Endothelial cell of umbilical vein (primary cell): ENCODE results near the gene WNT16. TPM values are rescaled to one million over a fixed set of nuclear protein-coding genes. Genes with fewer than 3 reads are reported as not detected.

Source experiments
- BruUV-seq: library from RNA; stranded (reverse); fragments of 400-500 nt; replicated peaks from 2 replicates; lab custom pipeline; 2021; lab: Mats Ljungman, UMichigan
- CTCF ChIA-PET: fragments of 300-600, 350-600 bp; sonication (Branson Sonifier 250); formaldehyde crosslinking; loops from one replicate; lab custom pipeline; 2021; ENCODE audit warnings: antibody characterized with exemption, inconsistent platforms; lab: Charles Lee
- POLR2A ChIA-PET: fragments of 300-600, 350-600 bp; sonication (Branson Sonifier 250); formaldehyde crosslinking; loops from one replicate; lab custom pipeline; 2021; ENCODE audit warnings: antibody characterized with exemption, inconsistent platforms; lab: Charles Lee
- DNase-seq: peaks from one replicate; pipeline ENCODE4 v3.0.0-alpha.2; 2011; ENCODE audit warnings: low read depth, low spot score
- FAIRE-seq: peaks from 2 replicates; lab custom pipeline; 2011; peaks lifted over from hg19 to GRCh38; lab: Jason Lieb, UNC
- H2AFZ ChIP-seq: 2 replicates; pipeline ENCODE4 v1.6.0; 2012; ENCODE audit warnings: low read depth, low read length, control low read depth, inconsistent platforms
- H3K27ac ChIP-seq: 2 replicates; pipeline ENCODE4 v1.5.1; 2011; ENCODE audit warnings: low read depth, mild to moderate bottlenecking, control low read depth, low read length, moderate library complexity; ENCODE audit not compliant: insufficient read depth
- H3K27me3 ChIP-seq, 2 experiments: 2 replicates each; pipeline versions ENCODE4 v1.6.0 to v1.6.1; 2011; ENCODE audit warnings: low read length in 2 of 2, mixed read lengths in 1 of 2; ENCODE audit not compliant: control insufficient read depth in 2 of 2, insufficient read depth in 2 of 2
- H3K36me3 ChIP-seq, 2 experiments: 2 replicates in 1 of 2; 3 replicates in 1 of 2; pipeline ENCODE4 v1.5.1; 2011; ENCODE audit warnings: low read length in 2 of 2, mild to moderate bottlenecking in 1 of 2, moderate library complexity in 1 of 2; ENCODE audit not compliant: control insufficient read depth in 2 of 2, insufficient read depth in 2 of 2; ENCODE audit errors: extremely low read depth in 1 of 2
- H3K4me1 ChIP-seq: 3 replicates; pipeline ENCODE4 v1.5.1; 2011; ENCODE audit warnings: mild to moderate bottlenecking, low read length; ENCODE audit not compliant: control insufficient read depth, insufficient read depth; ENCODE audit errors: extremely low read depth
- H3K4me2 ChIP-seq: 2 replicates; pipeline ENCODE4 v1.6.1; 2011; ENCODE audit warnings: low read length, control low read depth, mixed read lengths; ENCODE audit not compliant: insufficient read depth
- H3K4me3 ChIP-seq, 3 experiments: fragments of 200-600 bp in 1 of 3; sonication (generic), shearing (Covaris generic) in 1 of 3; replicated peaks in 1 of 3; 2 replicates each; pipeline ENCODE4 v1.5.1; 2011 to 2016; ENCODE audit warnings: control low read depth in 3 of 3, low read length in 3 of 3, mild to moderate bottlenecking in 2 of 3, inconsistent platforms in 1 of 3, low read depth in 1 of 3, moderate library complexity in 1 of 3; ENCODE audit not compliant: insufficient read depth in 1 of 3
- H3K79me2 ChIP-seq: 2 replicates; pipeline ENCODE4 v1.6.0; 2012; ENCODE audit warnings: low read length, inconsistent platforms; ENCODE audit not compliant: control insufficient read depth, insufficient read depth
- H3K9ac ChIP-seq: replicated peaks from 2 replicates; pipeline ENCODE3; 2011; ENCODE audit warnings: low read length, control low read depth; ENCODE audit not compliant: insufficient read depth; ENCODE audit errors: extremely low read depth
- H3K9me1 ChIP-seq: replicated peaks from 3 replicates; pipeline ENCODE4 v1.6.0; 2011; ENCODE audit warnings: mild to moderate bottlenecking, low read length; ENCODE audit not compliant: control insufficient read depth, insufficient read depth; ENCODE audit errors: extremely low read depth
- H3K9me3 ChIP-seq: replicated peaks from 2 replicates; pipeline ENCODE4 v1.5.1; 2012; ENCODE audit warnings: low read length, inconsistent platforms; ENCODE audit not compliant: control insufficient read depth, insufficient read depth
- H4K20me1 ChIP-seq: replicated peaks from 2 replicates; pipeline ENCODE3; 2011; ENCODE audit warnings: mild to moderate bottlenecking, low read length; ENCODE audit not compliant: control insufficient read depth, insufficient read depth; ENCODE audit errors: extremely low read depth
- CTCF ChIP-seq, 2 donors: IDR thresholded peaks; 1 replicate in 1 of 2; 2 replicates in 1 of 2; pipeline ENCODE4 v1.5.1; 2011; ENCODE audit warnings: low read length in 2 of 2, mild to moderate bottlenecking in 2 of 2, moderate library complexity in 2 of 2, control low read depth in 1 of 2, inconsistent platforms in 1 of 2, low read depth in 1 of 2; ENCODE audit not compliant: insufficient read depth in 1 of 2; ENCODE audit errors: extremely low read depth in 1 of 2
- EZH2 ChIP-seq: IDR thresholded peaks from 2 replicates; pipeline ENCODE4 v1.6.1; 2012; ENCODE audit warnings: borderline replicate concordance, low read depth, mild to moderate bottlenecking, moderate library complexity, low read length, inconsistent platforms; ENCODE audit not compliant: severe bottlenecking
- FOS ChIP-seq: IDR thresholded peaks from 2 replicates; pipeline ENCODE4 v1.6.1; 2011; ENCODE audit warnings: mild to moderate bottlenecking, low read length, moderate library complexity, borderline replicate concordance; ENCODE audit not compliant: insufficient read depth
- GATA2 ChIP-seq: IDR thresholded peaks from 2 replicates; pipeline ENCODE4 v1.7.0; 2011; ENCODE audit warnings: low read depth, mild to moderate bottlenecking, moderate library complexity, mixed read lengths, low read length; ENCODE audit not compliant: insufficient read length, insufficient read depth
- JUN ChIP-seq: IDR thresholded peaks from 2 replicates; pipeline ENCODE4 v1.6.1; 2011; ENCODE audit warnings: borderline replicate concordance, low read depth; ENCODE audit not compliant: insufficient read length, insufficient read depth
- MAX ChIP-seq: IDR thresholded peaks from 2 replicates; pipeline ENCODE4 v1.6.1; 2011; ENCODE audit not compliant: insufficient read depth, insufficient read length
- MYC ChIP-seq: IDR thresholded peaks from one replicate; pipeline ENCODE4 v1.6.1; 2011; ENCODE audit warnings: mild to moderate bottlenecking, low read depth, low read length
- POLR2A ChIP-seq: IDR thresholded peaks from 2 replicates; pipeline ENCODE4 v1.6.1; 2012; ENCODE audit warnings: low read depth, mild to moderate bottlenecking, control low read depth, low read length
- POLR2AphosphoS5 ChIP-seq: IDR thresholded peaks from 2 replicates; pipeline ENCODE4 v1.6.1; 2012; ENCODE audit warnings: low read depth, mild to moderate bottlenecking, control low read depth, low read length, moderate library complexity; ENCODE audit not compliant: insufficient read depth
- dilution Hi-C: fragments of 300-500 bp; cut with MboI; formaldehyde crosslinking; loops from one replicate; pipeline ENCODE4 v1.15.0; 2019; ENCODE audit warnings: low sequenced_read_pairs; ENCODE audit not compliant: extremely low pct_ligation_motif_present
- intact Hi-C: fragments of 100-400 bp; cut with micrococcal nuclease; formaldehyde crosslinking; loops from one replicate; pipeline ENCODE4 v1.10.0; 2022
- polyA plus RNA-seq, 4 experiments: library from polyadenylated mRNA; depleted of rRNA in 3 of 4; stranded (reverse) in 3 of 4; unstranded in 1 of 4; fragments of >200 nt; gene quantifications; 2 replicates each; pipeline versions ENCODE4 v1.2.1 to v1.2.3, GENCODE V29; 2011 to 2012; ENCODE audit warnings: missing spikeins in 1 of 4
- total RNA-seq: library from RNA; stranded (reverse); gene quantifications from 2 replicates; pipeline ENCODE4 v1.2.3, GENCODE V29; 2021

The WNT16 gene
- total and polyA plus RNA-seq, 2 donors (not counting 3 experiments of a cell fraction or from before 2014, with no cell fraction given): not detected

- BruUV-seq: no TSS peak
- TF ChIP-seq MAX: no peak
- no peak for TF ChIP-seq CTCF (IDR thresholded peaks at IDR 0.05; ENCODE audit: extremely low read depth in 1 of 2, insufficient read depth in 1 of 2, low read depth in 1 of 2, low read length in 2 of 2)
- TF ChIP-seq POLR2A: no peak
- no peak for TF ChIP-seq GATA2
- TF ChIP-seq EZH2: no peak
- no peak for TF ChIP-seq POLR2AphosphoS5
- no peak for TF ChIP-seq MYC
- TF ChIP-seq FOS: no peak
- TF ChIP-seq JUN: no peak
- H3K9ac ChIP-seq: no peak overlapping the region
- no peak for DNase-seq
- no peak overlapping the region for H3K27ac ChIP-seq
- no peaks in the 10 kb centered on the region for H4K20me1 ChIP-seq
- H3K27me3 ChIP-seq: peaks cover 9 to 19% of the 10 kb centered on the region in 2 experiments
- H3K9me1 ChIP-seq: no peaks in the 10 kb centered on the region
- H2AFZ ChIP-seq: no peak overlapping the region
- H3K4me3 ChIP-seq: no peak overlapping the region
- FAIRE-seq: no peak
- ChIA-PET CTCF (no interaction called here), POLR2A (no interaction called here)
- no peaks in the 10 kb centered on the region for H3K79me2 ChIP-seq
- intact Hi-C loops (no loop called here), dilution Hi-C loops (no loop called here)
- H3K9me3 ChIP-seq: no peaks in the 10 kb centered on the region
- no peaks in the 10 kb centered on the region for H3K36me3 ChIP-seq
- H3K4me1 ChIP-seq: peaks cover 6% of the 10 kb centered on the region
- H3K4me2 ChIP-seq: no peak overlapping the region
Observed at GRCh38 chr7:121339082-121339481, 10.3 kb downstream of the WNT16 start.
